SK-N-SH (cell line): Measurements from ENCODE around the gene SPRYD3. TPM values are rescaled to one million over a fixed set of nuclear protein-coding genes. Genes with fewer than 3 reads are reported as not detected.
"Not testable (repeated sequence)": the region's sequence is repeated elsewhere in the genome, so short reads cannot be mapped to it uniquely, and the experiment has no call there.

ENCODE experiments used
- CTCF ChIA-PET: fragments of 300-600, 350-600 bp; formaldehyde crosslinking; extraction: SDS; loops from one replicate; lab custom pipeline; 2021; lab: Yijun Ruan, JAX
- POLR2A ChIA-PET: fragments of 350-600 bp; sonication (Branson Sonifier 250); formaldehyde crosslinking; extraction: SDS; loops from one replicate; lab custom pipeline; 2020; ENCODE audit warnings: antibody characterized with exemption, inconsistent platforms; lab: Yijun Ruan, JAX
- DNase-seq: peaks from one replicate; pipeline ENCODE4 v3.0.0; 2012
- H2AFZ ChIP-seq: fragments of 200-600 bp; sonication (generic); 2 replicates; pipeline ENCODE4 v1.8.1; 2016; ENCODE audit warnings: antibody characterized with exemption, mild to moderate bottlenecking, low read depth
- H3F3A ChIP-seq: fragments of 200-600 bp; sonication (generic); replicated peaks from 2 replicates; pipeline ENCODE3; 2016; ENCODE audit warnings: antibody characterized with exemption, mild to moderate bottlenecking; ENCODE audit not compliant: insufficient read depth
- H3K27ac ChIP-seq, 2 experiments: fragments of 200-500 bp in 1 of 2; fragments of 200-600 bp in 1 of 2; sonication (Bioruptor generic) in 1 of 2; sonication (generic), shearing (Covaris generic) in 1 of 2; 2 replicates each; pipeline versions ENCODE4 v1.5.1 to v1.6.1; 2014 to 2016; ENCODE audit warnings: low read depth in 2 of 2, inconsistent platforms in 1 of 2, low read length in 1 of 2, mild to moderate bottlenecking in 1 of 2, mixed read lengths in 1 of 2
- H3K27me3 ChIP-seq: fragments of 200-600 bp; sonication (generic), shearing (Covaris generic); 2 replicates; pipeline ENCODE4 v1.6.1; 2016; ENCODE audit warnings: mixed run types; ENCODE audit not compliant: insufficient read depth
- H3K36me3 ChIP-seq, 2 experiments: fragments of 200-500 bp in 1 of 2; fragments of 200-600 bp in 1 of 2; sonication (Bioruptor generic) in 1 of 2; sonication (generic) in 1 of 2; replicated peaks in 1 of 2; 2 replicates each; pipeline versions ENCODE3 to v1.5.1; 2014 to 2016; ENCODE audit warnings: low read length in 1 of 2, mild to moderate bottlenecking in 1 of 2; ENCODE audit not compliant: insufficient read depth in 2 of 2, control insufficient read depth in 1 of 2
- H3K4me1 ChIP-seq, 2 experiments: fragments of 200-500 bp in 1 of 2; fragments of 200-600 bp in 1 of 2; sonication (Bioruptor generic) in 1 of 2; sonication (generic), shearing (Covaris generic) in 1 of 2; 2 replicates each; pipeline versions ENCODE4 v1.5.1 to v1.6.1; 2014 to 2016; ENCODE audit warnings: low read depth in 1 of 2, low read length in 1 of 2, mixed run types in 1 of 2; ENCODE audit not compliant: insufficient read depth in 2 of 2, control insufficient read depth in 1 of 2
- H3K4me2 ChIP-seq: fragments of 200-600 bp; sonication (generic), shearing (Covaris generic); 2 replicates; pipeline ENCODE4 v1.6.1; 2017; ENCODE audit warnings: mixed run types
- H3K4me3 ChIP-seq, 2 experiments: fragments of 200-500 bp in 1 of 2; fragments of 200-600 bp in 1 of 2; sonication (Bioruptor generic) in 1 of 2; sonication (generic), shearing (Covaris generic) in 1 of 2; 2 replicates each; pipeline versions ENCODE4 v1.5.1 to v1.8.1; 2014 to 2016; ENCODE audit warnings: low read depth in 2 of 2, inconsistent platforms in 1 of 2, low read length in 1 of 2, mild to moderate bottlenecking in 1 of 2, mixed read lengths in 1 of 2, moderate library complexity in 1 of 2
- H3K79me2 ChIP-seq: fragments of 200-600 bp; sonication (generic); 2 replicates; pipeline ENCODE4 v1.8.1; 2017; ENCODE audit warnings: mild to moderate bottlenecking; ENCODE audit not compliant: insufficient read depth
- H3K9ac ChIP-seq: fragments of 200-600 bp; sonication (generic); 2 replicates; pipeline ENCODE4 v1.6.1; 2017; ENCODE audit warnings: mixed run types
- H3K9me2 ChIP-seq: fragments of 200-600 bp; sonication (generic); 2 replicates; pipeline ENCODE4 v1.6.1; 2017; ENCODE audit warnings: mixed run types
- H3K9me3 ChIP-seq: fragments of 200-600 bp; sonication (generic); 2 replicates; pipeline ENCODE4 v1.6.1; 2017; ENCODE audit warnings: mixed run types, mild to moderate bottlenecking, moderate library complexity
- H4K20me1 ChIP-seq: fragments of 200-600 bp; sonication (generic); 2 replicates; pipeline ENCODE4 v1.6.1; 2017; ENCODE audit warnings: mild to moderate bottlenecking, mixed run types; ENCODE audit not compliant: insufficient read depth
- CHD2 ChIP-seq: fragments of 150-350 bp; IDR thresholded peaks from 2 replicates; pipeline ENCODE4 v1.6.1; 2018; ENCODE audit warnings: low read length; ENCODE audit not compliant: partially characterized antibody
- ELF1 ChIP-seq: IDR thresholded peaks from 2 replicates; pipeline ENCODE4 v1.4.0; 2012
- EP300 ChIP-seq, 2 experiments: IDR thresholded peaks; 2 replicates each; pipeline versions ENCODE4 v1.4.0 to v1.6.1; 2012; ENCODE audit warnings: borderline replicate concordance in 1 of 2, low read depth in 1 of 2, low read length in 1 of 2
- EZH2phosphoT487 ChIP-seq: fragments of 200-600 bp; sonication (generic); IDR thresholded peaks from 2 replicates; pipeline ENCODE4 v1.6.1; 2017; ENCODE audit warnings: low read depth, mixed run types, mild to moderate bottlenecking, antibody characterized with exemption, moderate library complexity, borderline replicate concordance
- FOXM1 ChIP-seq: IDR thresholded peaks from 2 replicates; pipeline ENCODE4 v1.4.0; 2012; ENCODE audit warnings: low read depth, mild to moderate bottlenecking
- GATA2 ChIP-seq: sonication (generic); formaldehyde crosslinking; IDR thresholded peaks from 2 replicates; pipeline ENCODE4 v1.5.0; 2020; ENCODE audit warnings: mild to moderate bottlenecking, missing genetic modification reagents
- MXI1 ChIP-seq: IDR thresholded peaks from 2 replicates; pipeline ENCODE4 v1.6.1; 2012; ENCODE audit warnings: mild to moderate bottlenecking, low read depth, low read length, improper control_type of control experiment
- NFIC ChIP-seq: IDR thresholded peaks from 2 replicates; pipeline ENCODE4 v1.4.0; 2012; ENCODE audit warnings: borderline replicate concordance
- PBX3 ChIP-seq: IDR thresholded peaks from 2 replicates; pipeline ENCODE4; 2012
- RAD21 ChIP-seq: IDR thresholded peaks from 2 replicates; pipeline ENCODE4 v1.6.1; 2012; ENCODE audit warnings: mild to moderate bottlenecking, low read length
- RFX5 ChIP-seq: IDR thresholded peaks from 2 replicates; pipeline ENCODE4 v1.6.1; 2012; ENCODE audit warnings: mild to moderate bottlenecking, improper control_type of control experiment, low read length
- RXRA ChIP-seq: IDR thresholded peaks from 2 replicates; pipeline ENCODE4 v1.4.0; 2012; ENCODE audit warnings: low read depth, mild to moderate bottlenecking, borderline replicate concordance
- SIN3A ChIP-seq: IDR thresholded peaks from 2 replicates; pipeline ENCODE4 v1.6.1; 2012; ENCODE audit warnings: low read depth, mild to moderate bottlenecking, low read length, moderate library complexity, borderline replicate concordance
- SMC3 ChIP-seq: IDR thresholded peaks from 2 replicates; pipeline ENCODE4 v1.6.1; 2012; ENCODE audit warnings: low read depth, low read length, improper control_type of control experiment
- TCF12 ChIP-seq: IDR thresholded peaks from 2 replicates; pipeline ENCODE4 v1.4.0; 2012
- TEAD4 ChIP-seq: IDR thresholded peaks from 2 replicates; pipeline ENCODE4 v1.4.0; 2012; ENCODE audit warnings: mild to moderate bottlenecking, borderline replicate concordance; ENCODE audit not compliant: insufficient read depth
- WGBS: methylation state at CpG from one replicate; pipeline ENCODE4 v1.1.6; 2017; ENCODE audit warnings: low lambda C conversion rate; 5-methylcytosine and 5-hydroxymethylcytosine counted together
- polyA plus RNA-seq, 3 experiments: library from polyadenylated mRNA; depleted of rRNA; stranded (reverse); fragments of >200 nt; gene quantifications; 2 replicates each; pipeline ENCODE4 v1.2.3, GENCODE V29; 2012
- TF ChIP-seq, protein P1 (sequence below): fragments of 200-600 bp; sonication (generic); IDR thresholded peaks from 2 replicates; pipeline ENCODE4 v1.6.1; 2017; ENCODE audit warnings: antibody characterized with exemption, mild to moderate bottlenecking, moderate library complexity

SPRYD3 gene
- polyA plus RNA-seq, 1 of the 3 experiments (the other 2 are of a cell fraction), result 20.3 TPM

GRCh38 chr12:53034459-53034858 is 44.7 kb downstream of the SPRYD3 start:
- WGBS, result 89% methylated on average over 8 of the region's 8 CpGs
- TF ChIP-seq TEAD4, result no peak
- no peak for TF ChIP-seq RXRA
- no peak for TF ChIP-seq CHD2
- no peak for TF ChIP-seq ELF1
- TF ChIP-seq, protein P1, sequence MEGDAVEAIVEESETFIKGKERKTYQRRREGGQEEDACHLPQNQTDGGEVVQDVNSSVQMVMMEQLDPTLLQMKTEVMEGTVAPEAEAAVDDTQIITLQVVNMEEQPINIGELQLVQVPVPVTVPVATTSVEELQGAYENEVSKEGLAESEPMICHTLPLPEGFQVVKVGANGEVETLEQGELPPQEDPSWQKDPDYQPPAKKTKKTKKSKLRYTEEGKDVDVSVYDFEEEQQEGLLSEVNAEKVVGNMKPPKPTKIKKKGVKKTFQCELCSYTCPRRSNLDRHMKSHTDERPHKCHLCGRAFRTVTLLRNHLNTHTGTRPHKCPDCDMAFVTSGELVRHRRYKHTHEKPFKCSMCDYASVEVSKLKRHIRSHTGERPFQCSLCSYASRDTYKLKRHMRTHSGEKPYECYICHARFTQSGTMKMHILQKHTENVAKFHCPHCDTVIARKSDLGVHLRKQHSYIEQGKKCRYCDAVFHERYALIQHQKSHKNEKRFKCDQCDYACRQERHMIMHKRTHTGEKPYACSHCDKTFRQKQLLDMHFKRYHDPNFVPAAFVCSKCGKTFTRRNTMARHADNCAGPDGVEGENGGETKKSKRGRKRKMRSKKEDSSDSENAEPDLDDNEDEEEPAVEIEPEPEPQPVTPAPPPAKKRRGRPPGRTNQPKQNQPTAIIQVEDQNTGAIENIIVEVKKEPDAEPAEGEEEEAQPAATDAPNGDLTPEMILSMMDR, result no peak
- TF ChIP-seq NFIC, result no peak
- no peak for TF ChIP-seq FOXM1
- TF ChIP-seq RFX5, result no peak
- TF ChIP-seq PBX3, result no peak
- TF ChIP-seq MXI1, result no peak
- TF ChIP-seq EP300 (IDR thresholded peaks at IDR 0.05; ENCODE audit: borderline replicate concordance in 1 of 2, low read depth in 1 of 2, low read length in 1 of 2), result no peak
- TF ChIP-seq TCF12, result no peak
- TF ChIP-seq GATA2, result no peak
- no peak for TF ChIP-seq EZH2phosphoT487
- TF ChIP-seq SMC3, result no peak
- TF ChIP-seq RAD21, result no peak
- TF ChIP-seq SIN3A, result no peak
- peaks cover 66 to 77% of the 10 kb centered on the region in 2 experiments for H3K36me3 ChIP-seq
- peak overlapping the region in 1 of 2 experiments; percentile 18; a peak in 1 of 4 replicates for H3K27ac ChIP-seq
- POLR2A ChIA-PET, result no interaction called here
- peaks cover 35% of the 10 kb centered on the region for H3F3A ChIP-seq
- peaks cover 42% of the 10 kb centered on the region for H3K79me2 ChIP-seq
- CTCF ChIA-PET, result interaction anchor here (6.5 kb wide), 1 partner anchor 13 kb away, joined by 47 read pairs; the partner anchor contains the start of gene TNS2
- no peaks in the 10 kb centered on the region for H3K27me3 ChIP-seq
- H3K9me2 ChIP-seq, result no peaks in the 10 kb centered on the region
- H2AFZ ChIP-seq, result no peak overlapping the region
- H3K9ac ChIP-seq, result no peak overlapping the region
- H3K4me2 ChIP-seq, result no peak overlapping the region
- H3K4me3 ChIP-seq, result no peak overlapping the region
- no peaks in the 10 kb centered on the region for H3K4me1 ChIP-seq
- no peak for DNase-seq
- no peaks in the 10 kb centered on the region for H3K9me3 ChIP-seq
- H4K20me1 ChIP-seq, result 0 out of 2 replicates have a peak, but pooled peaks cover 6% of the 10 kb centered on the region

DNA sequence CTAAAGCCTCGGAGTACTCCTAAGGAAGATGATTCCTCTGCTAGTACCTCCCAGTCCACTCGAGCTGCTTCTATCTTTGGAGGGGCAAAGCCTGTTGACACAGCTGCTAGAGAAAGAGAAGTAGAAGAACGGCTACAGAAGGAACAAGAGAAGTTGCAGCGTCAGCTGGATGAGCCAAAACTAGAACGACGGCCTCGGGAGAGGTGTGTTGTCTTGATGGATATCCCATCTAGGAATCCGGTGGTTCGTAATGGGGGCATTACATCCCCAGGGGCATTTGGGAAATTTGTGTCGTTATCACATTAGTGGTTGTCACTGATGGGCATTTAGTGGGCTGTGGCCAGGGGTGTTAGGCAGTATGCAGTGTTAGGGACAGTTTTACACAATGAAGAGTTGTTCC is 45.4 kb downstream of the SPRYD3 start:
- CTCF ChIA-PET, result interaction anchor here (6.5 kb wide), 1 partner anchor 14 kb away, joined by 47 read pairs; the partner anchor contains the start of gene TNS2
- POLR2A ChIA-PET, H4K20me1 ChIP-seq, H3K27me3 ChIP-seq, H3K9ac ChIP-seq, H2AFZ ChIP-seq, H3K9me2 ChIP-seq, DNase-seq, H3K4me2 ChIP-seq, H3K4me3 ChIP-seq, H3K9me3 ChIP-seq, H3K4me1 ChIP-seq: not testable (repeated sequence)
- Histone ChIP-seq H3F3A (peaks cover 29% of the 10 kb centered on the region), H3K27ac (peak overlapping the region in 1 of 2 experiments; percentile 18; a peak in 1 of 4 replicates), H3K36me3 (peaks cover 59 to 78% of the 10 kb centered on the region in 2 experiments), H3K79me2 (peaks cover 49% of the 10 kb centered on the region)
- 92% methylated on average over 10 of the region's 10 CpGs for WGBS
